GM19324 (cell line): Measurements from ENCODE around the gene TNFRSF18.
"Not testable (repeated sequence)": the region's sequence is repeated elsewhere in the genome, so short reads cannot be mapped to it uniquely, and the experiment has no call there.

Experiments used
- ATAC-seq: cut with Tn5 transposase; IDR thresholded peaks from one replicate; pipeline ENCODE4 v1.9.1; 2021; ENCODE audit warnings: mild to moderate bottlenecking, moderate library complexity; ENCODE audit not compliant: unreplicated experiment, low FRiP score

The TNFRSF18 gene, protein sequence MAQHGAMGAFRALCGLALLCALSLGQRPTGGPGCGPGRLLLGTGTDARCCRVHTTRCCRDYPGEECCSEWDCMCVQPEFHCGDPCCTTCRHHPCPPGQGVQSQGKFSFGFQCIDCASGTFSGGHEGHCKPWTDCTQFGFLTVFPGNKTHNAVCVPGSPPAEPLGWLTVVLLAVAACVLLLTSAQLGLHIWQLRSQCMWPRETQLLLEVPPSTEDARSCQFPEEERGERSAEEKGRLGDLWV

DNA sequence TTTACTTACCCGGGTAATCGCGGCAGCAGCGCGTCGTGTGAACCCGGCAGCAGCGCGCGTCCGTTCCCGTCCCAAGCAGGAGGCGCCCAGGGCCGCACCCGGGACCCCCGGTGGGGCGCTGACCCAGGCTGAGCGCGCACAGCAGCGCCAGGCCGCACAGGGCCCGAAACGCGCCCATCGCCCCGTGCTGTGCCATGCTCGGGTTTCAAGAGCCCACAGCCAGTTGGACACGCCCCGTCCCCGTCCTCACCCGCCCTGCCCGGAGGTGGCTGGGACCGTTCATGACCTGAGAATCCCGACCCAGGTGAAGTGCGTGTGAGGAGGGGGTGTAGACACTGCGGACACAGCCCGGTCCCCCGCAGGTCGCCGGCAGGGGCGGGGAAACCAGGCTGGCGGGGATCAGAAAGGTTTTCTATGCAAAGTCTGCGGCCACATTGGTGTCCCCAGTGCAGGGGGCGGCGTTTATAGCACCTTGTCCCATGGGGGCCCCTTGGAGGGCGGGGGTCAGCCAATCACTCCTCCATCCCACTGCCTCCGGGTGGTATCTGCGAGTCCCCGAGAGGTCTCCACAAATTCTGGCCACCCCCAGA is at the start of gene TNFRSF18:
Gene TNFRSF18, minus strand, starts transcription at position 217 of the 590 bp plus-strand sequence. Its CDS starts 21 bp downstream, at position 196.
- ATAC-seq: no peak

DNA sequence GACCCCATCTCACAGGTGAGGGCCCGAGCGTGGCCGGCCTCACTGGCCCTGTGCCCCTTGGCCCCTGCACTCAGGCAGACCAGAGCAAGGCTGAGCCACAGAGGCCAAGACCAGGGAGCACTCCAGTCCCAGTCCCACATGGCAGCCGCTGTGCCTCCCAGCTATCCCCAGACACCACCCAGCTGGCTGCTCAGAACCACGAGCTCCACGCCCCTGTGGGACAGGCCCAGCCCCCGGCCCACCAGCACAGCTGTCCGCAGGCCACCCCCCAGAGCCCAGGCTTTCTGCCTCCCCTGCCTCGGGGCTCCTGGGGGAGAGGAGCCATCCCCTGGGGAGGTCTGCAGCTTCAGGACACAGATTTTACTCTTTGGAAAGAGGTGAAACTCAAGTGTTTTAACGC is 49.2 kb upstream of the TNFRSF18 start:
- ATAC-seq: no peak

DNA sequence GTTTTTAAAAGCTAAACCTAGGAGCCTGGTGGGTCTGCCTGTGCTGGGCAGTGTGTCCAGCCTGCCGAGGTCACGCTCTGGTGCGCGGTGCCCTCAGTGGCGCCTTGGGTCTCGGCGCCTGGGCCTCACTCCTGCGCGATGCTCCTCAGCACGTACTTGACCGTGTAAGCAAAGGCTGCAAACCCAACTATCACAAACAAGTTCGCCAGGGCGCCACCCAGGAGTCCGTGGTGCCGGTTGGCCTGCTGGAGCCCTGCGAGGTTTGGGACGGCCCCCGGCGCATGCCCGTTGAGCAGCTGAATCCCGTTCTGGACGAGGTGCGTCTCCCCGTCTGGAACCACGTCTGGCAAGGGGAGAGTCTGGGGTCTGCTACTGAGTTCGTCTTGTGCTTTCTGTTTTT is 48.7 kb upstream of the TNFRSF18 start:
- no peak for ATAC-seq

DNA sequence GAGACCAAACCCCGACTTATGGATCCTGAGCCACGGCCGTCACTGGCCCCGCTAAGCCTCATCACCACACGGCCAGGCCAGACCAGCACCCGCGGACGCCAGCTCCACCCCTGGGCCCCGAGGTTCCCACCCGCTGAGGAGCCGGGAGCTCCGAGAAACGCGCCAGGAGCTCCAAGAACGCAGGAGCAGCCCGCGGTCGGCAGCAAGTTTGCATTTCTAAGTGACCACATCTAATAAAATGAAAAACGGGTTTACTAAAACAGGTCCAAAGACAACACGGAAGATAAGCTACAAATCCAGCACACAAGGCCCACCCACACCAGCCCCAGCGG is 48.2 kb upstream of the TNFRSF18 start:
- ATAC-seq: no peak

DNA sequence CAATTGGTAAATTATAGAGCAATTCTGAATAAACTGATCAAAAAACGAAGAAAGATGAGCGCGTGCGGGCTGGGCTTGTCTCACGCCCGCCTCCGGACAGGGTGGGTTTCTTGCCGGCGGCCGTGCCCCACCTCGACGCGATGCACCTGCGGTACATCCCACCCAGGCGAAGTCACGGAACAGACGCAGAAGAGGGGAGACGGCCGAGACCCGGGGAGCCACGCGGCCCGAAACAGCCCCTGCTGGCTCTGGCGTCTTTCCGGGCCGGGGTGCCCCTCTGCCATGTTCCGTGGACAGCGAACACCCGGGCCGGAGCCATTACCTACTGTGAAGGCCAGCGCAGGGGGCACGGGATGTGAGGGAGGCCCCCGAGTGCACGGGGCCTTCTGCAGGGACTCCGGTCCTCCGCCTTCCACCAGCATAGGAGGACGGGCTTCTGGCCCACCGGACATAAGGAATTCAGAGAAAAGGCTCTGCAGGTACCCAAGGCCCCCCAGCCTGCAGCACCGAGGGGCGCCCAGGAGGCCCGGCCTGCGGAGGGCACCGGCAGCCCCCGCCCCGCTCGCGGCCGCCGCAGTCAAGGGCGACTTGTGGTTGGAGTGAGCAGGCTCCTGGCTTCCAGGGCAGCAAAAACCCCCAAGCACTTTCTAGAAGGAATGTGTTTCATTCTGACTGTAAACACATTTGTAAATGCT is 47.7 kb upstream of the TNFRSF18 start:
- no peak for ATAC-seq

DNA sequence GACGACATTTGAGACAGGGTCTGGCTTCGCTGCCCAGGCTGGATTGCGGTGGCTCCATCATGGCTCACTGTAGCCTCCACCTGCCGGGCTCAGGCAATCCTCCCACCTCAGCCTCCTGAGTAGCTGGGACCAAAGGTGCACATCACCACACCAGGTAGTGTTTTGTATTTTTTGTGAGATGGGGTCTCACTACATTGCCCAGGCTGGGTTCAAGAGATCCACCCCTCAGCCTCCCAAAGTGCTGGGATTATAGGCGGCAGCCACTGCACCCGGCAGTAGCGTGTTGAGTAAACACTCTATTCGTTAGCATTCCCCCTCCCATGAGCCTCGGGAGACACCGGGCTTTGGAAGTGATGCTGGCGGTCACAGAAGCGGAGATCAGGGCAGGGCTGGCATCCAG is 46.9 kb upstream of the TNFRSF18 start:
- ATAC-seq: no peak

DNA sequence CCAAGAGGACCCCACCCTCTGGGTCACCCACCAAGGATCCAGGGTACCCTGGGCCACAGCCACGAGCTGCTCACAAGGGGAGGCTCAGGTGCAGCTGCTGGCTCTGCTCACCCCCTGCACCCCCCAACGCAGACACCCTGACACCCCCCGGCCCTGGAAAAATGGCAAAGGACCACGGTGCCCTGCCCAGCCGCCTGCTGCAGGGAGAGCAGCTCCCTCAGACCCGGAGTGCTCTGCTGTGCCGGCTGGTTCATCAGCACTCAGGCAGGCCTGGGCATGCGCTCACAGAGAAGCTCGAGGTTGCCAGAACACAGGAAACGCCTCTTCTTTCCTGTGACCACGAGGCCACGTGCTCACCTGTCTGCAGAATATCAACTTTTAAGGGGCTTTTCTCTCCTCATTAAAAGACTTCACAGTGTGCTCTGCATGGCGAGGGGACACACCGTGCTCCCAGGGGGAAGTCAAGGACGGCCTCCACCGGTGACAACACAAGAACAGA is 44.4 kb upstream of the TNFRSF18 start:
- no peak for ATAC-seq

DNA sequence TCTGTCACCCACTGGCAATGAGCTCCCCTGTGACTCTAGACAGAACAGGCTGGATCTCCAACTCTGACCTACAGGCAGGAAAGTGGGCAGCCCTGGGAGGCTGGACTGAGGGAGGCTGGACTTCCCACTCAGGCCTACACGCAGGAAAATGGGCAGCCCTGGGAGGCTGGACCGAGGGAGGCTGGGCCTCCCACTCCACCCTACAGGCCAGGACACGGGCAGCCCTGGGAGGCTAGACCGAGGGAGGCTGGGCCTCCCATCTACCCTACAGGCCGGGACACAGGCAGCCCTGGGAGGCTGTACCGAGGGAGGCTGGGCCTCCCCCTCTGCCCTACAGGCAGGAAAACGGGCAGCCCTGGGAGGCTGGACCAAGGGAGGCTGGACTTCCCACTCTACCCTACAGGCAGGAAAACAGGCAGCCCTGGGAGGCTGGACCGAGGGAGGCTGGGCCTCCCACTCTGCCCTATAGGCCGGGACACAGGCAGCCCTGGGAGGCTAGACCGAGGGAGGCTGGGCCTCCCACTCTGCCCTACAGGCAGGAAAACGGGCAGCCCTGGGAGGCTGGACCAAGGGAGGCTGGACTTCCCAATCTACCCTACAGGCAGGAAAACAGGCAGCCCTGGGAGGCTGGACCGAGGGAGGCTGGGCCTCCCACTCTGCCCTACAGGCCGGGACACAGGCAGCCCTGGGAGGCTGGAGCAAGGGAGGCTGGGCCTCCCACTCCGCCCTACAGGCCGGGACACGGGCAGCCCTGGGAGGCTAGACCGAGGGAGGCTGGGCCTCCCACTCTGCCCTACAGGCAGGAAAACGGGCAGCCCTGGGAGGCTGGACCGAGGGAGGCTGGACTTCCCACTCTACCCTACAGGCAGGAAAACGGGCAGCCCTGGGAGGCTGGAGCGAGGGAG is 41.9 kb upstream of the TNFRSF18 start:
- ATAC-seq: not testable (repeated sequence)

DNA sequence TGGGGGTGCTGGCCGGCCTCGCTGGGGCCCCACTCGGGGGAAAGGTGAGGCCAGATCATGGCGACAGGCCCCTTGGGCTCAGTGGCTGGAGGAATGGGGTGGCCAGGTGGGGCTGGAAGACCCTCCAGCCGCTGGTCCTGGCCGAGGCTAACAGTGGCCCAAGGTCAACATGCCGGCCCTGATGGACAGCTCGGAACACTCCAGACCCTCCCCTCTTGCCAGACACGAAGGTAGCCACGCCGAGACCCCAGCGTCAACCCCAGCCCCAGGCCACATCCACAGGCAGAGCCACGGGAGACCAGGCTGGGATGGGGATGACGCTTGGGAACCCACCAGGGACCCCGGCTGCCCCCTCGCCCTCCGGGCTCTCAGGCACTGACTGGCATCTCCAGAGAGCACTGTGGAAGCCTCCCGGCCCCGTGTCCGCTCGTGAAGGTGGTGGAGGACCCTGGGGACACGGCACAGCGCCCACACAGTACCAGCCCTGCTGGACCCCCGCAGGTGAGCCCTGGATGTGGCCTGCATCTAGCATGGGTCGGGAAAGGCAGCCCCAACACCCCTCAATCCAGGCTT is 41.0 kb upstream of the TNFRSF18 start:
- no peak for ATAC-seq

DNA sequence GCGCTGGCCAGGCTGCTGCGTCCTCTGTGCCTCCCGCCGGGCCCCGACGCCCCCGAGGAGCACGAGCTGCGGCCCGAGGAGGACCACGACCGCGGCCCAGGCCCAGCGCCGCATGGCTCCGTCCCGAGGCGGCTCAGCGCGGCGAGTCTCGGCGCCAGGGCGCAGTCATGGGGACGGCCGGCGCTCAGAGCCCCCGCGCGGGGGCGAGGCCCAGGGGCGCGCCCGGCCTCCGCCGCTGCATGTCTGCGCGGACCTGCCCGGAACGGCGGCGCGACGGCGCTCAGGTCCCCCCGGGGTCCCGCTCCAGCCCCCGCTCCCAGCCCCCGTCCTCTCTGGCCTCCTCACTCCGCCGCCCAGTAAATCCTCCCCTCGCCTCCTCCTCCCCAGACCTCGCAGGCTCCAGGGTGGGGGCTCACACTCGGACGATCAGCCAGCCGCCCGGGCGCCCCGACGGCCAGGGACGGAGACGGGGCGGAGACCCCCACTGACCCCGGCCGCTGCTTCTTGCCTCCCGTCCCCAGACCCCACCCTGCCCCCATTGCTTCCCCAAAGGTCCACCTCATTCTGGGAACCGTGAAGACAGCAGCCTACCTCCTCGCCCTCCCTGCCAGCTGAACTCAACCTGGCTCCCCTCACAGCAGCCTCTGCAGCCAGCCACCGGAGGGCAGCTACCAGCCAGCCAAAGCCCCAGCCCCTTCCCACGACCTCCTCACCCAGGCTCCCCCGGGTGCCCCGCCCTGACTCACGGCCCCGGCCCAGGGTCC is 40.4 kb upstream of the TNFRSF18 start, which contains the start of gene C1QTNF12:
Gene C1QTNF12, minus strand, starts transcription at position 146 of the 764 bp plus-strand sequence. Its CDS starts 32 bp downstream, at position 114.
- ATAC-seq: no peak

DNA sequence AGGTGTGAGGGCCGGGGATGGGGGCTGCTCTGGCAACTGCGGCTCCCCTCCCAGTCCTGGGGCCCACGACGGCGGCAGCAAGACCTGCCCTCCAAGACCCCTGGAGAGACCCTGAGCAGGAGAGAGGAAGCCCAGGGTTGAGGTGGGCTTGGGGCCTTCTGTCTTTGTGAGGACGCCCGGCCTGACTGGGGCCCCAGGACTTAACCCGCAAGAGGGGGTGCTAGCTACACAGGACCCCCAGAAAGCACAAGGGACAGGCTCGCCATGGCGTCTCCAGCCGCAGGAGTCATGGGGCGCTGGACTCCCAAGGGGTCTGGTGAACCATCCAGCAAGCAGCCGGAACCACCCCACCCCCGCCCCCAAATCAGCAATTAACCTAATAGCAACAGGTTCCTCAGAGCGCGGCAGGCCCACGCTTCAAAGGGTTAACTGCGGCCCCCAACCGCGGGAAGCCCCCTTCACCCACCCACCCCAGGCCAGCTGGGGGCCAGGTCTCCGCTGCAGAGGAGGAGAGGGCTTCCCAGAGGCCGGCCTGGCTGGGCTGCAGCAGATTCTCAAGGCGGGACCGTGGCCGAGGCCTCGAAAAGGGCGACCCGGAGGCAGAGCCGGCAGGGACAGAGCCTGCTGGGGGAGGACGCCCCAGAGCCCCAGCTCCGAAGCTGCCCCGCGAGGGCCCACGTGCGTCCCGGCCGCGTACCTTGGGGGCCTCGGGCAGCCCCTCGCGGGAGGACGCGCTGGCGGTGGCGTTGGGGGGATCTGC is 39.6 kb upstream of the TNFRSF18 start:
- no peak for ATAC-seq

DNA sequence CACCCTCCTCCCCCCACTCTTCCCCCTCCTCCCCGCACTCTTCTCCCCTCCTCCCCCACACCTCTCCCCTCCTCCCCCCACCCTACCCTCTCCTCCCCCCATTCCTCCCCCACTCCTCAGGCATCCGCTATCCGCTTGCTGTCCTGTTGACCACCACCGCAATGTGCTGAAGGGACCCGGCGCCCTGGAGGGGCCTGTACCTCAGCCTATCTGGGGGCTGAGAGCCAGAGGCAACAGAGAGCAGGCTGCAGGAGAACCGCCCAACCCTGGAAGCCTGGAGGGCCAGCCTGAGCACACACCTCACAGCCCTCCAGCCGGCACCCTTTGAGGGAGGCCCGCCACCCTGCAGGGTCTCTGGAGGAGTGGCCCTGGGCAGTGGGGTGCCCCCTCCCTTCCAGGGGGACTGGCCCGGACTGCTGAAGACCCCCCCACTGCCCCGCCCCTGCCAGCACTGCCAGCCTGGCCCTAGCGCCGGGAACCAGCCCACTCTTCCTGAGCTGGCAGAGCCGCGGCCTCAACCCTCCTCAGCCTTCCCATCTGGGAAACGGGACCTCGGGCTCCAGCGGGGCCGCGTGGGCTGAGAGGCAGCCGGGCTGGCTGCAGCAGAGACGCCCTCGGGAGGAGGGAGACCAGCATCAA is 38.9 kb upstream of the TNFRSF18 start:
- ATAC-seq: no peak

DNA sequence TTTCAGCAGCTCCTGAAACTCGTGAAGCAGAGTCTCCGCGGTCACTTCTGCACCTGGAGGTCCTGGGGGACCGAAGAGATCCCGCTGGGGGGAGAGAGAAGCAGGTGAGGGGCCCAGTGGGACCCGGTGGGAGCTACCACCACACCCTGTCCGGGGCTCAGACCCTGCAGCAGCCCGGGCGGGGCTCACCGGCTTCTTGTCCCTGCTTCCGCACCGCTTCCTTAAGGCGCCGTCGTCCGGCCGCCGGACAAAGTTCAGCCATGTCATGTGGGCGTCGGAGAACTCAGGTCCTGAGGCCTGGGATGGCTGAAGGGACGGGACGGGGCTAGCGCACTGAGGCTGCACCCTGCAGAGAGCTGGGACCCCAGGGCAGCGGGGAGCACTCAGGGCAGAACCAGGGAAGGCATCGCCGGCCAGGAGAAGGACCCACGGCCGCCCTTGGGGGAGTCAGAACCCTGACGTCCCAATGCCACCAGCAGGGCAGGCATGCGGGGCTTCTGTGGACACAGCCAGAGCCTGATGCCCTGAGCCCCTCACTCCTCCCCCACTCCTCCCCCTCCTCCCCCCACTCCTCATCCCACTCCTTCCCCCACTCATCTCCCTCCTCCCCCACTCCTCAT is 37.9 kb upstream of the TNFRSF18 start:
- ATAC-seq: no peak

DNA sequence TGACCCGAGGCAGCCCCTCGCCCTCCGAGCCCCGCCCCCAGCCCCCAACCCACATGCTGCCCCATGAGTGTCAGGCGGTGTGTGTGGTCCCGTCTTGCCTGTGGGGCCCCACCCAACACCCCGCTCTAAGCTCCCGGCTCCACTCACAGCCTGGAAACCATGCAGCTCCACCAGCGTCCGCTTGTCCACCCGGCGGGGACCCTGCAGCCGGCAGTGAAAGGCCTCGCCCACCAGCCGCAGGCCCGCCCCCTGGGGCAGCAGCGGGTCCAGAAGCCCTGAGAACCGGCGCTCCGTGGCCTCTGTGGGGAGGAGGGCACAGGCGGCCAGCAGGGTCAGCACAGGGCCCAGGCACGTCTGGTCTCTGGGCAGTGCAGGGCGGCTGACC is 37.4 kb upstream of the TNFRSF18 start:
- ATAC-seq: no peak

DNA sequence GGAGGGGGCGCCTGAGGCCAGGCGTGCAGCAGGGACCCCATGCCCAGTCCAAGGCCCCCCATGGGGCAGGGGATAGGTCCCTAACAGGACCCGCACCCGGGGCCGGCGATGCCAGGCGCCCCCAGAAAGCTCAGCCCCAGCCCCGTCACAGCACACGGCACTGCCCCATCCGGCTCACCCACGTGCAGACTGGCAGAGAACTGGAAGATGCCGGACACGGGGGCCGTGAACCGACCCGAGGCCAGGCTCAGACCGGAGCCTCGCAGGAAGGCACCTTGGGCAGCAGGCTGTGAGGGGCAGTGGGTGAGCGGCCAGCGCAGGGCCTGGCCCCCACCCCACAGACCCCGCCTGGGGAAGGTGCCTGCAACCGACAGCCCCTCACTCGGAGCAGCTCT is 36.9 kb upstream of the TNFRSF18 start:
- ATAC-seq: no peak

DNA sequence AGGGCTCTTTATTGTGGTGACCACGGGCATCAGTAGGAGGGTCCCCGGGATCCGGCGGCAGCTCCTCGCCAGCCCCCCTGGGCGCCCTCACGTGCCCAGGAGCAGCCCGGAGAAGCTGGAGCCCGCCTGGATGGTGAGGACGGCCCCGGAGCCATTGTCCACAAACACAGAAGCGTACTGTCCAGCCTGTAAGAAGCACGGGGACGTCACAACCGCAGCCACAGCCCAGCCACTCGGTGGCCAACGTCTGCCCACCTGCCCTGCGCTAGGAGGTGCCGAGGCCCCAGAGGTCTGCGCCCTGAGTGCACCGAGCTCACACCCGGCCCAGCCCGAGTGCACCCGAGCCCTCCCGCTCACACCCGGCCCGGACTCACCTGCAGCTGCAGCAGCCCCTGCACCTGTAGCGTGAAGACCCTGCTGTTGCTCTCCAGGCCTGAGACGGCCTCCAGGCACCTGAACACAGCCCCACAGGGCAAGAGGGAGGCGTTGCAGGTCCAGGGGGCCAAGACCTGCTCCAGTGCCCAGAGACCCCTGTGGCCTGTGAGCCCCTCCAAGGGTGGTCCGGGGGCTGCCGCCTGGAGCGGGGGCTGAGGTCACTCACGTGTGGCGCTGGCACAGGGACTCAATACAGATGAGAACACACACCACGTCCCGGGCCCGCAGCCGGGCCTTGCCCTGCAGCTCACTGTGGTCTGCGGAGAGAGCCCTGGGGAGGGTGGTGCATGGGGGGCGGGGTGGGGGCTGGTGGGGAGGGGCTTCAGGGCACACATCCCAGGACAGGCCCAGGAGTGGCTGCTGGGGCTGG is 36.3 kb upstream of the TNFRSF18 start:
- no peak for ATAC-seq

DNA sequence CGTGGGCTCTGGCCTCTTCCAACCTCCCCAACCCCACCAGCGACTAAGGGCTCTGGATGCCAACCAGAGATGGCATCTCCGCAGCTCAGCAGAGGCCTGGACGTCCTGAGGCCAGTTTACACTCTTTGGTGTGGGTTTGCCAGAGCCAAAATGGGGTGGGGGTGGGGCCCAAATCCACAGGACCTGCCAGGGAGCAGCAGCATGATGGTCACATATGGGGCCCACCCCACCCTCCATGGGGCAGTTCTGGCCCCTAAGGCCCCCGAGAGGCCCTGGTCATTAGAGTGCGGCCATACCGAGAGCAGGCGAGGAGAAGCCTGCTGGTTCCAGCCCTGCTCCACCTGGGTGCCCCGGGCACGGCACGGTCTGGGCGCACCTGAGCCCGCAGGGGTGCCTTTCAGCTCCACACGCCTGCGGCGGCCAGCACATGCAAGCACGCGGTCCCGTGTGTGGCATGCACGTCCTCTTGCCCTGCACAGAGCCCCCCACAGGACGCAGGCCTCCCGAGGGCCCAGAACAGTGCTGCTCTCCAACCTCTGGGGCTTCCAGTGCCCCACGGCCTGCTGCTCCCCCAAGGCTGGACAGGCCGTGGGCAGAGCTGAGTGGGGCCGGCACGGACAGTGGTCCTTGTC is 35.3 kb upstream of the TNFRSF18 start:
- no peak for ATAC-seq
